RPMI8226 (cell line): ENCODE results near the gene FGL2.
"Not testable (repeated sequence)": the region's sequence is repeated elsewhere in the genome, so short reads cannot be mapped to it uniquely, and the experiment has no call there.

Experiments
- DNase-seq: peaks from one replicate; pipeline ENCODE4 v3.0.0-alpha.2; 2015

The FGL2 gene

DNA sequence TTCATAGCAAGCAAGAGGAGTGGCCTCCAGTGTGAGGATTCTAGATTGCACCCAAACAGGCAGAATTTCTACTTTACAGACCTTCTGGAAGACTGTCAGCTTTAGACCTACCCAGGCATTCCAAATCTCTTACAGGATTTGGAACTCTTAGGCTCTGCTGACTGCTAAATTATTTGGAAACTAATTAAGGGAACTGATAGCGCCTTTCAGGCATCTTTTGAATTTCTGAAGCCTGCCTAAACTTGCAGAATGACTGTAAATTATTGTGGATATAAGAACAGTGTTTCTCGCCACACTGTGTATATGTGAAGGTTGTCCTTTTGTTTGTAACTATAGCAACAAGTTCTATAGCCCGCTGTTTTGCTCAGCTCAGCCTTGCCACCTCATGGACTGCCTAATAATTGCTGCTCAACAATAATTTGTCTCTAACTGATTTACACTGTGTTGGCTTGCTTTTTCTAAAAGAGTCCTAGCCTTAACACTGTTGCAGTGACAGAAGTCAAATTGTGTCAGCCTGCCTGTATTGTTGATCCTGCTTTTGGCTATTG, 44.6 kb downstream of the FGL2 start:
- not testable (repeated sequence) for DNase-seq

DNA sequence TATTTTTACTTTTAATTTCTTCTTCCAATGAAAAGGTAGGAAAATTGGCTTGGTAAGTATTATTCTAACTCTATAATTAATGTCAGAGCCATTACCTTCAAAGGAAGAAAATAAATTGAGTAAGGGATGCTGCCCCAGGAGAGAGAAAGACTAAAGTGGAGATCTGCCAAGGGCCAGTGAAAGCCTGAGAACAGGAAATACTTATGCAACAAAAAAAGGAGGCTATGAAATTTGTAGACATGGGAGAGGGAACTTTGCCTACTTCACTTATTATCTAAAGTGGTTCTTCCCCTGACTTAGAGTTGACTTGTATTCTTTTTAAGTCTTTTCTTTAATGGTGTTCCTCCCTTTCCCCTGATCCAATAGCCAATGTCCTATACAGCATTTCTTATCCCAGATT, 47.4 kb downstream of the FGL2 start:
- DNase-seq = not testable (repeated sequence)
